SK-N-MC (cell line): ENCODE data around the gene R3HCC1L.

Experiments
- DNase-seq: peaks from one replicate; pipeline ENCODE4 v3.0.0-alpha.2; 2011; ENCODE audit warnings: low read depth, low spot score
- H3K27ac ChIP-seq: fragments of 200-600 bp; sonication (generic); 2 replicates; pipeline ENCODE4 v1.5.1; 2016; ENCODE audit warnings: mixed run types
- H3K36me3 ChIP-seq: fragments of 200-600 bp; sonication (generic); 2 replicates; pipeline ENCODE4 v1.6.1; 2017; ENCODE audit warnings: antibody characterized with exemption, low read length, mixed read lengths; ENCODE audit not compliant: insufficient read depth
- H3K4me3 ChIP-seq: fragments of 200-600 bp; sonication (generic); 2 replicates; pipeline ENCODE4 v1.5.1; 2016
- H3K9ac ChIP-seq: fragments of 200-600 bp; sonication (generic); 2 replicates; pipeline ENCODE4 v1.8.0; 2017; ENCODE audit warnings: mixed run types, mixed read lengths; ENCODE audit not compliant: insufficient read length
- H3K9me3 ChIP-seq: fragments of 200-600 bp; sonication (generic); 2 replicates; pipeline ENCODE4 v1.6.1; 2017; ENCODE audit warnings: low read depth, mild to moderate bottlenecking, antibody characterized with exemption, low read length, moderate library complexity, mixed read lengths
- EZH2 ChIP-seq: fragments of 200-600 bp; sonication (generic); IDR thresholded peaks from one replicate; pipeline ENCODE4 v1.6.1; 2017; ENCODE audit warnings: antibody characterized with exemption
- FOXP2 ChIP-seq: optimal IDR thresholded peaks from 2 replicates; pipeline ENCODE3; 2011; ENCODE audit warnings: mild to moderate bottlenecking, moderate library complexity; ENCODE audit not compliant: insufficient read depth; ENCODE audit errors: extremely low read length, control extremely low read depth
- POLR2AphosphoS5 ChIP-seq: IDR thresholded peaks from 2 replicates; pipeline ENCODE4 v1.6.1; 2012; ENCODE audit warnings: mild to moderate bottlenecking, low read depth, low read length, borderline replicate concordance

Gene R3HCC1L

GRCh38 chr10:98255146-98255877 lies 120.9 kb downstream of the R3HCC1L start:
- no peak overlapping the region for H3K27ac ChIP-seq
- TF ChIP-seq EZH2 (no peak), POLR2AphosphoS5 (no peak), FOXP2 (no peak)
- no peak overlapping the region for H3K4me3 ChIP-seq
- H3K9ac ChIP-seq: no peak overlapping the region
- H3K36me3 ChIP-seq: no peaks in the 10 kb centered on the region
- no peaks in the 10 kb centered on the region for H3K9me3 ChIP-seq
- no peak for DNase-seq

- no peak overlapping the region for H3K27ac ChIP-seq
- no peak overlapping the region for H3K9ac ChIP-seq
- no peak for DNase-seq
- H3K4me3 ChIP-seq: no peak overlapping the region
- H3K9me3 ChIP-seq: no peaks in the 10 kb centered on the region
- no peaks in the 10 kb centered on the region for H3K36me3 ChIP-seq
- TF ChIP-seq EZH2 (no peak), POLR2AphosphoS5 (no peak), FOXP2 (no peak)
These were observed 122.2 kb downstream of the R3HCC1L start for GRCh38 chr10:98256692-98257091.

- H3K9me3 ChIP-seq: no peaks in the 10 kb centered on the region
- TF ChIP-seq POLR2AphosphoS5 (no peak), FOXP2 (no peak), EZH2 (no peak)
- H3K27ac ChIP-seq: no peak overlapping the region
- no peak for DNase-seq
- no peak overlapping the region for H3K9ac ChIP-seq
- H3K36me3 ChIP-seq: no peaks in the 10 kb centered on the region
- H3K4me3 ChIP-seq: no peak overlapping the region
These were observed 122.7 kb downstream of the R3HCC1L start for GRCh38 chr10:98257198-98257597.

- no peaks in the 10 kb centered on the region for H3K36me3 ChIP-seq
These were observed 123.5 kb downstream of the R3HCC1L start for GRCh38 chr10:98257961-98258360.

DNA sequence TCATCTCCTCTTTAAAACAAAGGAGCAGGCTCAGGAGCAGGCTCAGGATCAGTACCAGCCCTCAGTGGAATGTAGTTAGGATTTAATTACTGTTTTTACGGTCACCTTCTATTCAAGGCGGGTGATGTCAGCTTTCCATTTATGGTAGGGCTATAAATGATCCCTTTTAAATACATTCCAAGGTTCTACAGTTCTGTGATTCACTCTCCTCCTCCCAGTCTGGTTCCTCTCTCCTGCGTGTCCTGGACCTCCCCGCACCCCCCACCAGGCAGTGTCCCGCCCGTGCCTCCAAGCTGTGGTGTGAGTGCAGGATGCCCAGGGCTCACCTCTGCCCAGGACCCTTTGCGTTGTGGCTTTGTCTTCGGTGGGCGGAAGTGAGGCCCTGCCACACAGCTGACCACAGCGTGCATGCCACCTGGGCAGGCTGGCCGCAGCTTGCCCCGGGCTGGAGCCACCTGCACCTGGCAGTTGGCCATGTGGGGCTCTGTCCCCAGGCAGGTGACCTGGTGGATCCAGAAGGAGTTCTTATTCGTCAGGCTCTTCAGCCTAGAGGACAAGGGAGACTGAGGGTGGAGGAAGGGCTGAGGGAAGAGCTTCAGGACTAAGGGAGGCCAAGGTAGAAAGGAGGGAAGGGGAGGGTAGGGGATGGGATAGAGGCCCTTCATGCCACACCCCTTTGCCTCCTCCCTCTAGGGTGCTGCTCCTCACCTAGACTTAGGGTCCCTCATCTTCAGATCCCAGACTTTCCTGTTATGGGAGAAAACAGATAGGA lies 124.4 kb downstream of the R3HCC1L start:
- Histone ChIP-seq H3K27ac (no peak overlapping the region), H3K36me3 (no peaks in the 10 kb centered on the region), H3K9ac (no peak overlapping the region), H3K9me3 (no peaks in the 10 kb centered on the region), H3K4me3 (no peak overlapping the region)
- DNase-seq: no peak
- TF ChIP-seq FOXP2 (no peak), EZH2 (no peak), POLR2AphosphoS5 (no peak)

More at GRCh38 chr10:98257961-98258360, 123.5 kb downstream of the R3HCC1L start:
- H3K4me3 ChIP-seq: no peak overlapping the region
- H3K27ac ChIP-seq: no peak overlapping the region
- TF ChIP-seq FOXP2 (no peak), EZH2 (no peak), POLR2AphosphoS5 (no peak)
- no peak for DNase-seq
- no peaks in the 10 kb centered on the region for H3K9me3 ChIP-seq
- H3K9ac ChIP-seq: no peak overlapping the region

DNA sequence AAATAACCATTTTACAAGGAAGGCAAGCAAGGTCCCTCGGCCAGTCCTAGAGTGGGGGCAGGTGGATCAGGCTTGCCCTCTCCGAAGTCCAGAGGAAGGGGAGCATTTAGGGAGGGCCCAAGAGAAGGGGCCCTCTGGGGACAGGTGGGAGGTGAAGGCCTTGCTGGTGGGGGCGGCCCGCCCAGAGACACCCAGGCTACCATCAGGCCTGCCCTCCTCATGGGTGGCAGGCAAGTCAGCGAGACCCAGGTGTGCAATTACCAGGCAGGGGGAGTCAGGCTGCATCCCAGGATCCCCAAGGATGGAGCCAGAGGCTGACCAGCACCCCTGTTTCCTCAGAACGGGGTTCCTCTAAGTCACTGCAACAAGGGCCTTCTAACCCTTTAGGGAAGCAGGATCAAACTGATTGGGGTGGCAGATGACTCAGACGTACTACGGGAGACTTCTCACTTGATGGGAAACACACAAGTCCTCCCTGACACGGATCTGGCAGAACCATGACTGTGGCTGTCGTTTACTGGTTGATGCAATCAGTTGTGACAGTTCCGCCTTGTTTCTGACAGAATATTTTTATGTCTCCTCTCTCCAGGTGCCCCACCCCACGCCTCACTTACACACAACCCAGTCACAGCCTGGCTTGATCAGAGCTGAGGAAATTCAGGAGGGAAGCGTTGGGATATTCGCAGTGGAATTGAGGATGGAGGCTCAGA lies 125.3 kb downstream of the R3HCC1L start:
- H3K9ac ChIP-seq: no peak overlapping the region
- no peaks in the 10 kb centered on the region for H3K36me3 ChIP-seq
- no peaks in the 10 kb centered on the region for H3K9me3 ChIP-seq
- H3K4me3 ChIP-seq: no peak overlapping the region
- no peak overlapping the region for H3K27ac ChIP-seq
- TF ChIP-seq FOXP2 (no peak), EZH2 (no peak), POLR2AphosphoS5 (no peak)
- DNase-seq: no peak

- H3K9ac ChIP-seq: no peak overlapping the region
- no peak overlapping the region for H3K4me3 ChIP-seq
- H3K36me3 ChIP-seq: no peaks in the 10 kb centered on the region
- DNase-seq: no peak
- no peak overlapping the region for H3K27ac ChIP-seq
- TF ChIP-seq EZH2 (no peak), FOXP2 (no peak), POLR2AphosphoS5 (no peak)
- H3K9me3 ChIP-seq: no peaks in the 10 kb centered on the region
These were observed 125.9 kb downstream of the R3HCC1L start for GRCh38 chr10:98260350-98260749.

GRCh38 chr10:98260752-98261151 lies 126.3 kb downstream of the R3HCC1L start:
- no peak for DNase-seq
- no peak overlapping the region for H3K9ac ChIP-seq

More at GRCh38 chr10:98260752-98261151, 126.3 kb downstream of the R3HCC1L start:
- no peak overlapping the region for H3K27ac ChIP-seq
- TF ChIP-seq FOXP2 (no peak), POLR2AphosphoS5 (no peak), EZH2 (no peak)
- no peaks in the 10 kb centered on the region for H3K9me3 ChIP-seq
- no peak overlapping the region for H3K4me3 ChIP-seq
- no peaks in the 10 kb centered on the region for H3K36me3 ChIP-seq
